Keratinocyte (primary cell): ENCODE results near the gene TAX1BP3. TPM values are rescaled to one million over a fixed set of nuclear protein-coding genes. Genes with fewer than 3 reads are reported as not detected.

Source experiments
- DNase-seq: peaks from one replicate; pipeline ENCODE4 v3.0.0-alpha.2; 2011; ENCODE audit warnings: low read depth, missing footprints, low spot score
- FAIRE-seq: peaks from 2 replicates; lab custom pipeline; 2011; peaks lifted over from hg19 to GRCh38; lab: Jason Lieb, UNC
- H2AFZ ChIP-seq: 2 replicates; pipeline ENCODE4 v1.6.0; 2012; ENCODE audit warnings: low read length, control low read depth, inconsistent platforms; ENCODE audit not compliant: control insufficient read depth
- H3K27ac ChIP-seq: 2 replicates; pipeline ENCODE4 v1.5.1; 2011; ENCODE audit warnings: low read length; ENCODE audit not compliant: control insufficient read depth, insufficient read depth
- H3K27me3 ChIP-seq: 3 replicates; pipeline ENCODE4 v1.6.0; 2011; ENCODE audit warnings: low read length; ENCODE audit not compliant: control insufficient read depth, insufficient read depth; ENCODE audit errors: extremely low read depth
- H3K36me3 ChIP-seq, 2 experiments: 2 replicates in 1 of 2; 3 replicates in 1 of 2; pipeline ENCODE4 v1.5.1; 2011; ENCODE audit warnings: low read length in 2 of 2, mild to moderate bottlenecking in 1 of 2; ENCODE audit not compliant: control insufficient read depth in 2 of 2, insufficient read depth in 2 of 2; ENCODE audit errors: extremely low read depth in 1 of 2
- H3K4me1 ChIP-seq: 3 replicates; pipeline ENCODE4 v1.5.1; 2011; ENCODE audit warnings: low read length; ENCODE audit not compliant: control insufficient read depth, insufficient read depth; ENCODE audit errors: extremely low read depth
- H3K4me2 ChIP-seq: 3 replicates; pipeline ENCODE4 v1.6.0; 2011; ENCODE audit warnings: low read depth, low read length; ENCODE audit not compliant: control insufficient read depth, insufficient read depth; ENCODE audit errors: extremely low read depth
- H3K4me3 ChIP-seq, 3 experiments: fragments of 200-600 bp in 1 of 3; sonication (generic) in 1 of 3; 2 replicates in 2 of 3; 3 replicates in 1 of 3; pipeline ENCODE4 v1.5.1; 2011 to 2016; ENCODE audit warnings: low read length in 3 of 3, mild to moderate bottlenecking in 3 of 3, control low read depth in 2 of 3, inconsistent platforms in 1 of 3, low read depth in 1 of 3, mixed read lengths in 1 of 3, mixed run types in 1 of 3, moderate library complexity in 1 of 3; ENCODE audit not compliant: control insufficient read depth in 2 of 3, insufficient read depth in 2 of 3; ENCODE audit errors: extremely low read depth in 1 of 3
- H3K79me2 ChIP-seq: 2 replicates; pipeline ENCODE4 v1.6.0; 2012; ENCODE audit warnings: low read length; ENCODE audit not compliant: control insufficient read depth, insufficient read depth
- H3K9ac ChIP-seq: 3 replicates; pipeline ENCODE4 v1.6.0; 2011; ENCODE audit warnings: low read length; ENCODE audit not compliant: control insufficient read depth, insufficient read depth; ENCODE audit errors: extremely low read depth
- H3K9me1 ChIP-seq: 3 replicates; pipeline ENCODE4 v1.6.0; 2011; ENCODE audit warnings: low read length; ENCODE audit not compliant: control insufficient read depth, insufficient read depth; ENCODE audit errors: extremely low read depth
- H3K9me3 ChIP-seq: 2 replicates; pipeline ENCODE4 v1.5.1; 2012; ENCODE audit warnings: low read depth, low read length; ENCODE audit not compliant: control insufficient read depth
- H4K20me1 ChIP-seq: 3 replicates; pipeline ENCODE4 v1.6.0; 2011; ENCODE audit warnings: low read length; ENCODE audit not compliant: control insufficient read depth, insufficient read depth; ENCODE audit errors: extremely low read depth
- CTCF ChIP-seq, 3 experiments: IDR thresholded peaks in 1 of 3; conservative IDR thresholded peaks in 1 of 3; optimal IDR thresholded peaks in 1 of 3; 2 replicates in 2 of 3; 3 replicates in 1 of 3; pipeline versions ENCODE3 to v1.5.1; 2011; ENCODE audit warnings: low read length in 3 of 3, mild to moderate bottlenecking in 3 of 3, moderate library complexity in 2 of 3, control low read depth in 1 of 3, inconsistent platforms in 1 of 3; ENCODE audit not compliant: insufficient read depth in 2 of 3; ENCODE audit errors: extremely low read depth in 1 of 3
- EZH2 ChIP-seq: IDR thresholded peaks from one replicate; pipeline ENCODE4 v1.6.1; 2012; ENCODE audit warnings: inconsistent platforms, mild to moderate bottlenecking, low read length, moderate library complexity
- dilution Hi-C: fragments of 300-500 bp; cut with MboI; formaldehyde crosslinking; loops from one replicate; pipeline ENCODE4 v1.7.0; 2020; ENCODE audit warnings: low sequenced_read_pairs; ENCODE audit not compliant: extremely low pct_ligation_motif_present
- polyA plus RNA-seq, 5 experiments: library from polyadenylated mRNA; depleted of rRNA in 3 of 5; stranded (reverse) in 3 of 5; stranded (forward) in 1 of 5; unstranded in 1 of 5; fragments of >200 nt; gene quantifications; 1 replicate in 1 of 5; 2 replicates in 3 of 5; 3 replicates in 1 of 5; pipeline versions ENCODE4 v1.2.1 to v1.2.3, GENCODE V29; 2011 to 2012; ENCODE audit warnings: missing spikeins in 2 of 5, low read depth in 1 of 5, low replicate concordance in 1 of 5

Gene TAX1BP3
- polyA plus RNA-seq, 1 donor (not counting 4 experiments of a cell fraction or from before 2014, with no cell fraction given): 126 TPM

- H3K27ac ChIP-seq: no peak overlapping the region
- no peaks in the 10 kb centered on the region for H3K9me3 ChIP-seq
- H2AFZ ChIP-seq: no peak overlapping the region
- dilution Hi-C loops: no loop called here
- H3K4me1 ChIP-seq: no peaks in the 10 kb centered on the region
- DNase-seq (no peak), FAIRE-seq (no peak)
- H3K4me2 ChIP-seq: no peak overlapping the region
- H3K9me1 ChIP-seq: no peaks in the 10 kb centered on the region
- H3K9ac ChIP-seq: no peak overlapping the region
- H3K36me3 ChIP-seq: no peaks in the 10 kb centered on the region
- no peaks in the 10 kb centered on the region for H3K79me2 ChIP-seq
- TF ChIP-seq EZH2: no peak
- TF ChIP-seq CTCF (optimal IDR thresholded peaks at IDR 0.05 in 1 of 3, IDR thresholded peaks at IDR 0.05 in 1 of 3, conservative IDR thresholded peaks at IDR 0.05 in 1 of 3; ENCODE audit: extremely low read depth in 1 of 3, insufficient read depth in 2 of 3, low read length in 3 of 3): no peak
- no peak overlapping the region for H3K4me3 ChIP-seq
- H4K20me1 ChIP-seq: no peaks in the 10 kb centered on the region
- H3K27me3 ChIP-seq: peaks cover 15% of the 10 kb centered on the region
Measured at GRCh38 chr17:3681565-3681964, 13.2 kb upstream of the TAX1BP3 start.

GRCh38 chr17:3681057-3681456 lies 12.7 kb upstream of the TAX1BP3 start:
- no peak overlapping the region for H3K4me3 ChIP-seq
- H3K9me1 ChIP-seq: no peaks in the 10 kb centered on the region
- H3K27ac ChIP-seq: no peak overlapping the region
- no peaks in the 10 kb centered on the region for H3K4me1 ChIP-seq
- dilution Hi-C loops: no loop called here
- H3K9me3 ChIP-seq: no peaks in the 10 kb centered on the region
- H3K79me2 ChIP-seq: no peaks in the 10 kb centered on the region
- TF ChIP-seq CTCF (optimal IDR thresholded peaks at IDR 0.05 in 1 of 3, IDR thresholded peaks at IDR 0.05 in 1 of 3, conservative IDR thresholded peaks at IDR 0.05 in 1 of 3; ENCODE audit: extremely low read depth in 1 of 3, insufficient read depth in 2 of 3, low read length in 3 of 3): no peak
- no peak for TF ChIP-seq EZH2
- DNase-seq: no peak
- H2AFZ ChIP-seq: no peak overlapping the region
- H3K27me3 ChIP-seq: peaks cover 17% of the 10 kb centered on the region
- no peaks in the 10 kb centered on the region for H4K20me1 ChIP-seq
- no peak overlapping the region for H3K9ac ChIP-seq
- FAIRE-seq: no peak
- H3K36me3 ChIP-seq: no peaks in the 10 kb centered on the region
- no peak overlapping the region for H3K4me2 ChIP-seq
